AG04450 (cell line): ENCODE data around the gene COQ8B. TPM values are rescaled to one million over a fixed set of nuclear protein-coding genes. Genes with fewer than 3 reads are reported as not detected.
A peak's percentile ranks its signal among the peaks of the same experiment; 100 is the strongest.

ENCODE experiments used
- CTCF ChIA-PET: fragments of 300-600, 350-600 bp; formaldehyde crosslinking; extraction: SDS; loops from one replicate; lab custom pipeline; 2022; ENCODE audit warnings: antibody characterized with exemption, inconsistent platforms; lab: Charles Lee
- POLR2A ChIA-PET: fragments of 350-600 bp; formaldehyde crosslinking; extraction: SDS; loops from one replicate; lab custom pipeline; 2021; ENCODE audit warnings: antibody characterized with exemption, inconsistent platforms; lab: Yijun Ruan, JAX
- DNase-seq: peaks from one replicate; pipeline ENCODE4 v3.0.0-alpha.2; 2011; ENCODE audit warnings: low read depth, low spot score
- H3K27ac ChIP-seq: one replicate; pipeline ENCODE4 v1.5.1; 2012; ENCODE audit warnings: low read depth, low read length, control low read depth
- H3K27me3 ChIP-seq: one replicate; pipeline ENCODE4 v1.6.0; 2012; ENCODE audit warnings: low read length; ENCODE audit not compliant: control insufficient read depth, insufficient read depth
- H3K4me3 ChIP-seq: 2 replicates; pipeline ENCODE4 v1.5.1; 2011; ENCODE audit warnings: mild to moderate bottlenecking, low read depth, low read length, control low read depth
- H3K9me3 ChIP-seq: 2 replicates; pipeline ENCODE4 v1.5.1; 2012; ENCODE audit warnings: low read length; ENCODE audit not compliant: control insufficient read depth, insufficient read depth
- CTCF ChIP-seq: IDR thresholded peaks from 2 replicates; pipeline ENCODE4 v1.5.1; 2011; ENCODE audit warnings: low read depth, low read length, control low read depth, inconsistent platforms
- polyA plus RNA-seq: library from polyadenylated mRNA; depleted of rRNA; stranded (reverse); fragments of >200 nt; gene quantifications from 2 replicates; pipeline ENCODE4 v1.2.3, GENCODE V29; 2011

The COQ8B gene
- polyA plus RNA-seq, 1 experiment = 16.0 TPM

- Histone ChIP-seq H3K4me3 (no peak overlapping the region), H3K9me3 (peaks cover 15% of the 10 kb centered on the region), H3K27me3 (no peaks in the 10 kb centered on the region), H3K27ac (no peak overlapping the region)
- CTCF ChIA-PET = interaction anchor here (1.4 kb wide), 1 partner anchor 135 kb away, joined by 3 read pairs; no protein-coding TSS in a partner anchor
- DNase-seq = no peak
- TF ChIP-seq CTCF = no peak
- POLR2A ChIA-PET = interaction anchor here (0.7 kb wide), 1 partner anchor 8 kb away, joined by 3 read pairs; no protein-coding TSS in a partner anchor
Observed at GRCh38 chr19:40671404-40671803, 45.3 kb downstream of the COQ8B start.

DNA sequence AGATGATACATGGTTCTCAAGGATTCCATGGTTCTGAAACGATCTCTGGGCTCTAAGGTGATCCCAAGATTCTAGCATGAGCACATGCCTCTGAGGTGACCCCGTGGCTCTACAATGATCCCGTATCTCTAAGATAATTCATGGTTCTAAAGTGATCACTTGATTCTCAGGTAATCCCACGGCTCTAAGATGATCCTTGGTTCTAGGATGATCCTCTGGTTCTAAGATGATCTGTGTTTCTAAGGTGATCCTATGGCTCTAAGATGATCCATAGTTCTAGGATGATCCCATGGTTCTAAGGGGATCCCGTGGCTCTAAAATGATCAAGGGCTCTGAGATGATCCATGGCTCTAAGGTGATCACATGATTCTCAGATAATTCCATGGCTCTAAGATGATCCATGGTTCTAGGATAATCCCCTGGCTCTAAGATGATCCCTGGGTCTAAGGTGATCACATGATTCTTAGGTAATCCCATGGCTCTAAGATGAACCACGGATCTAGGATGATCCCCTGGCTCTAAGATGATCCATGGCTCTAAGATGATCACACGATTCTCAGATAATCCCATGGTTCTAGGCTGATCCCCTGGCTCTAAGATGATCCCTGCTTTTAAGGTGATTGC, 47.6 kb downstream of the COQ8B start:
- ChIA-PET POLR2A (no interaction called here), CTCF (no interaction called here)
- TF ChIP-seq CTCF = no peak
- Histone ChIP-seq H3K27ac (no peak overlapping the region), H3K9me3 (peaks cover 15% of the 10 kb centered on the region), H3K4me3 (no peak overlapping the region), H3K27me3 (no peaks in the 10 kb centered on the region)
- DNase-seq = no peak

GRCh38 chr19:40667602-40668001, 49.1 kb downstream of the COQ8B start:
- Histone ChIP-seq H3K27me3 (no peaks in the 10 kb centered on the region), H3K4me3 (no peak overlapping the region), H3K27ac (no peak overlapping the region), H3K9me3 (peaks cover 15% of the 10 kb centered on the region)
- no peak for TF ChIP-seq CTCF
- CTCF ChIA-PET = no interaction called here
- POLR2A ChIA-PET = no interaction called here
- DNase-seq = no peak

DNA sequence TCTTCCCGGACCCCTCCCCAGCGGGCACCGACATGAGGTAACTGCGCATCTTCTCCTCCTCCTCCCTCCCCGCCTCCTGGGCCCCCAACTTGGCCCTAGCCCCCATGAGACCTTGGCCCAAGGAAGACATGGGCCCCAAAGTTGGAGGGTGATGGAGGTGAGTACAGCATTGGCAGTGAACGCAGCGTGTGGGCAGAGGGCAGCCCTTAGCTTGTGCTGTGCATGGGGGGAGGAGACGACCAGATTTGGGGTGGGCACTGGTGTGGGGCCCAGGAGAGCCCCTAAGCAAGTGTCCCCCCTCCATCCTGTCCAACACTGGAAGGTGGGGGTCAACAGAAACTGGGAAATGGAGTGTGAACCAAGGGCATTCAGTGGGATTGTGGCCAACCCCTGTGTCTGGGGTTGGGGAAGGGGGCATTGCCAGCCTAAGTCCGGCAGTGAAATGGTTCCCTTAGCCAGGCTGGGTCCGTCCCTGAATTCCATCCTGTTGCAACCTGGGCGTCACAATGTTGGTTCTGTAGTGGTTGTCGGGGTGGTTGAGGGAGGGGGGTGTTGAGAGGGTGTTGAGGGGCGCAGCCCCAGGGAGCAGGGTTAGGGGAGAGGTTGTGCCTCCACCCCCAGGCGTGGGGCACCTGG, 49.8 kb downstream of the COQ8B start:
- no peak for DNase-seq
- CTCF ChIA-PET = no interaction called here
- POLR2A ChIA-PET = no interaction called here
- no peak for TF ChIP-seq CTCF
- H3K4me3 ChIP-seq = no peak overlapping the region
- no peaks in the 10 kb centered on the region for H3K27me3 ChIP-seq
- peaks cover 15% of the 10 kb centered on the region for H3K9me3 ChIP-seq
- peak overlapping the region; percentile 31 for H3K27ac ChIP-seq
